CD14-positive monocyte (primary cell): Measurements from ENCODE around the gene PXDN. TPM values are rescaled to one million over a fixed set of nuclear protein-coding genes. Genes with fewer than 3 reads are reported as not detected.

Experiments
- DNase-seq, 3 donors: peaks; one replicate each; pipeline ENCODE4 v3.0.0-alpha.2; 2011 to 2022
- H2AFZ ChIP-seq: 2 replicates; pipeline ENCODE4 v1.6.0; 2012; ENCODE audit warnings: mild to moderate bottlenecking, low read depth, low read length, inconsistent platforms; ENCODE audit not compliant: insufficient read depth, poor library complexity, severe bottlenecking
- H3K27ac ChIP-seq, 2 donors: 1 replicate in 1 of 2; 2 replicates in 1 of 2; pipeline ENCODE4 v1.5.1; 2012 to 2013; ENCODE audit warnings: low read length in 2 of 2, control low read depth in 1 of 2, inconsistent platforms in 1 of 2, low read depth in 1 of 2, mild to moderate bottlenecking in 1 of 2
- H3K27me3 ChIP-seq, 2 donors: one replicate each; pipeline versions ENCODE4 v1.6.0 to v1.6.1; 2011 to 2013; ENCODE audit warnings: low read length in 2 of 2; ENCODE audit not compliant: control insufficient read depth in 2 of 2, insufficient read depth in 2 of 2
- H3K36me3 ChIP-seq, 2 donors: replicated peaks in 1 of 2; 1 replicate in 1 of 2; 2 replicates in 1 of 2; pipeline versions ENCODE4 v1.5.1 to v1.6.1; 2012 to 2013; ENCODE audit warnings: low read length in 2 of 2, control low read depth in 1 of 2, inconsistent platforms in 1 of 2, mild to moderate bottlenecking in 1 of 2; ENCODE audit not compliant: insufficient read depth in 2 of 2, control insufficient read depth in 1 of 2
- H3K4me1 ChIP-seq, 2 donors: 1 replicate in 1 of 2; 2 replicates in 1 of 2; pipeline versions ENCODE4 v1.5.1 to v1.6.1; 2012 to 2013; ENCODE audit warnings: low read length in 2 of 2, control low read depth in 1 of 2, inconsistent platforms in 1 of 2, mild to moderate bottlenecking in 1 of 2, moderate library complexity in 1 of 2; ENCODE audit not compliant: insufficient read depth in 2 of 2, control insufficient read depth in 1 of 2
- H3K4me2 ChIP-seq: replicated peaks from 2 replicates; pipeline ENCODE3; 2012; ENCODE audit warnings: low read length, moderate library complexity, mild to moderate bottlenecking; ENCODE audit not compliant: poor library complexity, severe bottlenecking; ENCODE audit errors: extremely low read depth
- H3K4me3 ChIP-seq, 3 experiments: fragments of 200-600 bp in 1 of 3; sonication (generic) in 1 of 3; replicated peaks in 1 of 3; 1 replicate in 2 of 3; 2 replicates in 1 of 3; pipeline ENCODE4 v1.5.1; 2011 to 2013; ENCODE audit warnings: low read length in 3 of 3, mild to moderate bottlenecking in 3 of 3, control low read depth in 2 of 3, low read depth in 2 of 3, inconsistent platforms in 1 of 3, moderate library complexity in 1 of 3
- H3K79me2 ChIP-seq: 2 replicates; pipeline ENCODE4 v1.6.0; 2012; ENCODE audit warnings: mild to moderate bottlenecking, control low read depth, inconsistent platforms, low read length, moderate library complexity; ENCODE audit not compliant: insufficient read depth
- H3K9ac ChIP-seq: 2 replicates; pipeline ENCODE4 v1.6.0; 2017; ENCODE audit warnings: low read length, mild to moderate bottlenecking; ENCODE audit not compliant: insufficient read depth, poor library complexity, severe bottlenecking
- H3K9me3 ChIP-seq, 2 donors: replicated peaks in 1 of 2; 1 replicate in 1 of 2; 2 replicates in 1 of 2; pipeline versions ENCODE4 v1.5.1 to v1.6.1; 2012 to 2013; ENCODE audit warnings: low read length in 2 of 2, control low read depth in 1 of 2; ENCODE audit not compliant: control insufficient read depth in 1 of 2, insufficient read depth in 1 of 2
- H4K20me1 ChIP-seq: 2 replicates; pipeline ENCODE4 v1.6.0; 2012; ENCODE audit warnings: mild to moderate bottlenecking, low read length, control low read depth, moderate library complexity; ENCODE audit not compliant: insufficient read depth
- H3K27ac Mint-ChIP-seq, 7 donors: one replicate each; pipeline ENCODE4 v1.8.0; 2020; ENCODE audit warnings: mild to moderate bottlenecking in 7 of 7, mixed read lengths in 7 of 7, moderate library complexity in 6 of 7, inconsistent platforms in 2 of 7
- H3K27me3 Mint-ChIP-seq, 3 donors: one replicate each; pipeline ENCODE4 v1.8.0; 2021 to 2022; ENCODE audit warnings: low read depth in 3 of 3, mild to moderate bottlenecking in 3 of 3, mixed read lengths in 3 of 3, moderate library complexity in 3 of 3, inconsistent platforms in 1 of 3
- H3K36me3 Mint-ChIP-seq, 2 donors: one replicate each; pipeline ENCODE4 v1.8.0; 2020; ENCODE audit warnings: mixed read lengths in 2 of 2, inconsistent platforms in 1 of 2, mild to moderate bottlenecking in 1 of 2
- H3K4me1 Mint-ChIP-seq: one replicate; pipeline ENCODE4 v1.8.0; 2020; ENCODE audit warnings: mild to moderate bottlenecking, mixed read lengths
- H3K4me3 Mint-ChIP-seq, 2 donors: one replicate each; pipeline ENCODE4 v1.8.0; 2020; ENCODE audit warnings: mild to moderate bottlenecking in 2 of 2, mixed read lengths in 2 of 2, moderate library complexity in 1 of 2
- H3K9me3 Mint-ChIP-seq, 7 donors: one replicate each; pipeline ENCODE4 v1.8.0; 2020 to 2022; ENCODE audit warnings: mixed read lengths in 7 of 7, mild to moderate bottlenecking in 6 of 7, moderate library complexity in 6 of 7, inconsistent platforms in 2 of 7
- CTCF ChIP-seq: fragments of 200-600 bp; IDR thresholded peaks from one replicate; pipeline ENCODE4 v1.8.0; 2022; ENCODE audit warnings: antibody characterized with exemption, mild to moderate bottlenecking
- WGBS: methylation state at CpG from one replicate; pipeline ENCODE4 v1.1.5; 2013; ENCODE audit warnings: missing lambda C conversion rate; ENCODE audit not compliant: insufficient coverage; 5-methylcytosine and 5-hydroxymethylcytosine counted together
- intact Hi-C, 2 donors: fragments of 100-400 bp; cut with micrococcal nuclease; formaldehyde crosslinking; loops; one replicate each; pipeline versions ENCODE4 v1.15.0 to v1.15.1; 2023
- polyA plus RNA-seq, 3 donors: library from polyadenylated mRNA; depleted of rRNA in 1 of 3; unstranded in 2 of 3; stranded (reverse) in 1 of 3; fragments of 300-500 nt in 2 of 3; fragments of >200 nt in 1 of 3; fragmentation: Illumina TruSeq in 2 of 3; gene quantifications; 1 replicate in 2 of 3; 2 replicates in 1 of 3; pipeline ENCODE4 v1.2.3, GENCODE V29; 2012 to 2021

Gene PXDN
- polyA plus RNA-seq, 3 donors, result not detected

GRCh38 chr2:1651121-1652033, 92.9 kb downstream of the PXDN start:
- Histone ChIP-seq H3K4me1 (no peaks in the 10 kb centered on the region), H3K79me2 (no peaks in the 10 kb centered on the region), H3K27me3 (no peaks in the 10 kb centered on the region), H3K9ac (no peak overlapping the region), H3K36me3 (no peaks in the 10 kb centered on the region), H2AFZ (no peak overlapping the region), H3K27ac (no peak overlapping the region), H4K20me1 (no peaks in the 10 kb centered on the region), H3K4me2 (no peak overlapping the region), H3K4me3 (no peak overlapping the region), H3K9me3 (peaks cover 0 to 21% of the 10 kb centered on the region in 2 donors)
- Mint-ChIP-seq H3K9me3 (peaks cover 11 to 26% (median 19%) of the 10 kb centered on the region in 7 donors), H3K27me3 (peaks cover 0 to 2% (median 2%) of the 10 kb centered on the region in 3 donors), H3K27ac (no peak overlapping the region), H3K4me3 (no peak overlapping the region), H3K4me1 (no peaks in the 10 kb centered on the region), H3K36me3 (no peaks in the 10 kb centered on the region)
- DNase-seq, result no peak
- 90% methylated on average over 13 of the region's 16 CpGs for WGBS
- TF ChIP-seq CTCF, result no peak
- intact Hi-C loops, result no loop called here

- no peaks in the 10 kb centered on the region for H3K79me2 ChIP-seq
- peaks cover 0 to 2% (median 2%) of the 10 kb centered on the region in 3 donors for H3K27me3 Mint-ChIP-seq
- H3K4me1 Mint-ChIP-seq, result no peaks in the 10 kb centered on the region
- TF ChIP-seq CTCF, result no peak
- DNase-seq, result no peak
- peaks cover 11 to 26% (median 19%) of the 10 kb centered on the region in 7 donors for H3K9me3 Mint-ChIP-seq
- peaks cover 0 to 21% of the 10 kb centered on the region in 2 donors for H3K9me3 ChIP-seq
- no peak overlapping the region for H3K9ac ChIP-seq
- no peaks in the 10 kb centered on the region for H3K36me3 ChIP-seq
- H3K4me3 ChIP-seq, result no peak overlapping the region
- intact Hi-C loops, result no loop called here
- no peaks in the 10 kb centered on the region for H3K4me1 ChIP-seq
- no peak overlapping the region for H3K4me2 ChIP-seq
- H3K36me3 Mint-ChIP-seq, result no peaks in the 10 kb centered on the region
- H3K4me3 Mint-ChIP-seq, result no peak overlapping the region
- no peak overlapping the region for H3K27ac ChIP-seq
- WGBS, result 87% methylated on average over 19 of the region's 19 CpGs
- H2AFZ ChIP-seq, result no peak overlapping the region
- no peaks in the 10 kb centered on the region for H4K20me1 ChIP-seq
- H3K27ac Mint-ChIP-seq, result no peak overlapping the region
- H3K27me3 ChIP-seq, result no peaks in the 10 kb centered on the region
These were observed 94.0 kb downstream of the PXDN start for GRCh38 chr2:1650085-1650872.
